ENCODE measurements around the gene GNB1L.

GRCh38 chr22:19841641-19842392, 12.9 kb downstream of the GNB1L start:
- TF ChIP-seq GATA2 (IDR thresholded peaks at IDR 0.05; ENCODE audit: low read depth, low read length): no peak
- no peak for TF ChIP-seq GATA3 (IDR thresholded peaks at IDR 0.05; ENCODE audit: low read depth, low read length)

Measured in SH-SY5Y (cell line).